ENCODE data around the gene COA7. TPM values are rescaled to one million over a fixed set of nuclear protein-coding genes. Genes with fewer than 3 reads are reported as not detected.

COA7 gene
- total and polyA plus RNA-seq, 10 of the 15 experiments (the other 5 are each of a cell fraction or from before 2014, with no cell fraction given): 7.5 to 20.2 (median 15.4) TPM

GRCh38 chr1:52636721-52637695 is 61.1 kb downstream of the COA7 start (continued):
- TF ChIP-seq PBX3 (IDR thresholded peaks at IDR 0.05; ENCODE audit: insufficient replicate concordance, low read depth, low read length) (no peak), SMAD1 (IDR thresholded peaks at IDR 0.05; ENCODE audit: low read depth, partially characterized antibody) (no peak), CHD1 (IDR thresholded peaks at IDR 0.05; ENCODE audit: low read depth, low read length) (no peak), SIN3A (IDR thresholded peaks at IDR 0.05; ENCODE audit: low read depth, low read length) (no peak), PRDM15 (CRISPR knock-in tag; IDR thresholded peaks at IDR 0.05) (no peak), TCF7 (IDR thresholded peaks at IDR 0.05; ENCODE audit: borderline replicate concordance) (no peak), NR2F1 (conservative IDR thresholded peaks at IDR 0.05) (peak; percentile 96), POLR2AphosphoS2 (IDR thresholded peaks at IDR 0.05; ENCODE audit: low read depth, low read length) (no peak), NR2C2 (IDR thresholded peaks at IDR 0.05; ENCODE audit: borderline replicate concordance, control insufficient read depth, insufficient read length, low read depth) (no peak), SUPT20H (IDR thresholded peaks at IDR 0.05; ENCODE audit: borderline replicate concordance, control insufficient read depth, low read depth, low read length) (no peak), ZNF384 (IDR thresholded peaks at IDR 0.05; ENCODE audit: borderline replicate concordance, low read depth, low read length) (peak; percentile 43; the same call in 1 of the 2 replicates), SKIL (IDR thresholded peaks at IDR 0.05; ENCODE audit: low read depth, poor library complexity, severe bottlenecking) (peak; percentile 96)
- TF ChIP-seq, protein P1, sequence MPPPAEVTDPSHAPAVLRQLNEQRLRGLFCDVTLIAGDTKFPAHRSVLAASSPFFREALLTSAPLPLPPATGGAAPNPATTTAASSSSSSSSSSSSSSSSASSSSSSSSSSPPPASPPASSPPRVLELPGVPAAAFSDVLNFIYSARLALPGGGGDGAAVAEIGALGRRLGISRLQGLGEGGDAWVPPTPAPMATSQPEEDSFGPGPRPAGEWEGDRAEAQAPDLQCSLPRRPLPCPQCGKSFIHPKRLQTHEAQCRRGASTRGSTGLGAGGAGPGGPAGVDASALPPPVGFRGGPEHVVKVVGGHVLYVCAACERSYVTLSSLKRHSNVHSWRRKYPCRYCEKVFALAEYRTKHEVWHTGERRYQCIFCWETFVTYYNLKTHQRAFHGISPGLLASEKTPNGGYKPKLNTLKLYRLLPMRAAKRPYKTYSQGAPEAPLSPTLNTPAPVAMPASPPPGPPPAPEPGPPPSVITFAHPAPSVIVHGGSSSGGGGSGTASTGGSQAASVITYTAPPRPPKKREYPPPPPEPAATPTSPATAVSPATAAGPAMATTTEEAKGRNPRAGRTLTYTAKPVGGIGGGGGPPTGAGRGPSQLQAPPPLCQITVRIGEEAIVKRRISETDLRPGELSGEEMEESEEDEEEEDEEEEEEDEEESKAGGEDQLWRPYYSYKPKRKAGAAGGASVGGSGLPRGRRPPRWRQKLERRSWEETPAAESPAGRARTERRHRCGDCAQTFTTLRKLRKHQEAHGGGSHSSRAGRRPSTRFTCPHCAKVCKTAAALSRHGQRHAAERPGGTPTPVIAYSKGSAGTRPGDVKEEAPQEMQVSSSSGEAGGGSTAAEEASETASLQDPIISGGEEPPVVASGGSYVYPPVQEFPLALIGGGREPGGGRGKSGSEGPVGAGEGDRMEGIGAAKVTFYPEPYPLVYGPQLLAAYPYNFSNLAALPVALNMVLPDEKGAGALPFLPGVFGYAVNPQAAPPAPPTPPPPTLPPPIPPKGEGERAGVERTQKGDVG (CRISPR knock-in tag; IDR thresholded peaks at IDR 0.05): no peak
- TF ChIP-seq, protein P2, sequence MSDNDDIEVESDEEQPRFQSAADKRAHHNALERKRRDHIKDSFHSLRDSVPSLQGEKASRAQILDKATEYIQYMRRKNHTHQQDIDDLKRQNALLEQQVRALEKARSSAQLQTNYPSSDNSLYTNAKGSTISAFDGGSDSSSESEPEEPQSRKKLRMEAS (IDR thresholded peaks at IDR 0.05; ENCODE audit: low read depth, low read length): peak; percentile 69
- TF ChIP-seq, protein P3, sequence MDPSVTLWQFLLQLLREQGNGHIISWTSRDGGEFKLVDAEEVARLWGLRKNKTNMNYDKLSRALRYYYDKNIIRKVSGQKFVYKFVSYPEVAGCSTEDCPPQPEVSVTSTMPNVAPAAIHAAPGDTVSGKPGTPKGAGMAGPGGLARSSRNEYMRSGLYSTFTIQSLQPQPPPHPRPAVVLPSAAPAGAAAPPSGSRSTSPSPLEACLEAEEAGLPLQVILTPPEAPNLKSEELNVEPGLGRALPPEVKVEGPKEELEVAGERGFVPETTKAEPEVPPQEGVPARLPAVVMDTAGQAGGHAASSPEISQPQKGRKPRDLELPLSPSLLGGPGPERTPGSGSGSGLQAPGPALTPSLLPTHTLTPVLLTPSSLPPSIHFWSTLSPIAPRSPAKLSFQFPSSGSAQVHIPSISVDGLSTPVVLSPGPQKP (IDR thresholded peaks at IDR 0.05; ENCODE audit: low read depth, low read length): peak; percentile 50; the same call in 1 of the 2 replicates
